Measurements from ENCODE around the gene HOXC12.

Gene HOXC12

DNA sequence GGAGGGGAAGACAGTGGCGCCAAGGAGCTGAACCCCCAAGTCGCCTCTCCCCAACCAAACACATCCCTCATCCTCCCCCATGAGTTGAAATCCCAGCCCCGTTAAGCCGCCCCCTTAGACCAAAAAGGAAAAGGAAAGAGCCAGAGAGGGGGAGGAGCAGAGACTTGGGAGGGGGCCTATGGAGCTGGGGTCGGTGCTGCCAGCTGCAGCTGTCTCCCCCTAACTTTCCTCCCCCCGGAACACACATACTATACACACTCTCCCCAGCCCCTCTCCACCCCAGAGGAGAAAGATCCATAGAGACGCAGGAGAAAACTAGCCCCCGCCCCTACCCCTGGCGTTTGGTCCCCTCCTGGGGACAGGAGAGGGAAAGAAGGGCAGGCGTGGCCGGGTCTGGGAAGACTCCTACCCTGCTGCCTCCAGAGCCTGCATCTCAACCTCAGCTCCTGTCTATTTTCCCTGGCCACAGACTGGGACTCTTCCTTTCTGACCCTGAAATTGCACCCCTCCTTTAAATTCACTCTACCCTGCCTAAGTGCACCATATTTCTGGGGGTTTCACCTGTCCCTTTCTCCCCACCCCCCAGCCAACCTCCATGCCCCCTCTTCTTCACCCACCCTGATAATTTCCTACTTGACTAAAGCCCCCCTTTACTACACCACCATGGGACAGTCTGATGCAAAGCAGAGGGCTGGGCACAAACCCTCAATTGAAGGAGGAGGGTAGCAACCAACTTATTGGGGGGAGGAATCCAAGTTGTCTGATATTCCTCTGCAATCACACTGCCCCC is 43.6 kb downstream of the HOXC12 start (continued):
- TF ChIP-seq RBAK (tag by site-specific recombination; IDR thresholded peaks at IDR 0.05), result no peak
- TF ChIP-seq, protein P1, sequence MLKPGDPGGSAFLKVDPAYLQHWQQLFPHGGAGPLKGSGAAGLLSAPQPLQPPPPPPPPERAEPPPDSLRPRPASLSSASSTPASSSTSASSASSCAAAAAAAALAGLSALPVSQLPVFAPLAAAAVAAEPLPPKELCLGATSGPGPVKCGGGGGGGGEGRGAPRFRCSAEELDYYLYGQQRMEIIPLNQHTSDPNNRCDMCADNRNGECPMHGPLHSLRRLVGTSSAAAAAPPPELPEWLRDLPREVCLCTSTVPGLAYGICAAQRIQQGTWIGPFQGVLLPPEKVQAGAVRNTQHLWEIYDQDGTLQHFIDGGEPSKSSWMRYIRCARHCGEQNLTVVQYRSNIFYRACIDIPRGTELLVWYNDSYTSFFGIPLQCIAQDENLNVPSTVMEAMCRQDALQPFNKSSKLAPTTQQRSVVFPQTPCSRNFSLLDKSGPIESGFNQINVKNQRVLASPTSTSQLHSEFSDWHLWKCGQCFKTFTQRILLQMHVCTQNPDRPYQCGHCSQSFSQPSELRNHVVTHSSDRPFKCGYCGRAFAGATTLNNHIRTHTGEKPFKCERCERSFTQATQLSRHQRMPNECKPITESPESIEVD (tag by site-specific recombination; IDR thresholded peaks at IDR 0.05), result no peak
- no peak for TF ChIP-seq YY2 (tag by site-specific recombination; IDR thresholded peaks at IDR 0.05)
- no peak for TF ChIP-seq ZNF843 (tag by site-specific recombination; IDR thresholded peaks at IDR 0.05)
- no peak for TF ChIP-seq ZNF311 (tag by site-specific recombination; IDR thresholded peaks at IDR 0.05; ENCODE audit: borderline replicate concordance)
- TF ChIP-seq ZNF114 (tag by site-specific recombination; IDR thresholded peaks at IDR 0.05), result no peak
- TF ChIP-seq ZNF510 (tag by site-specific recombination; IDR thresholded peaks at IDR 0.05; ENCODE audit: insufficient replicate concordance), result no peak
- TF ChIP-seq ZNF248 (tag by site-specific recombination; IDR thresholded peaks at IDR 0.05), result no peak
- no peak for TF ChIP-seq ZNF423 (tag by site-specific recombination; IDR thresholded peaks at IDR 0.05)
- TF ChIP-seq ZNF138 (tag by site-specific recombination; IDR thresholded peaks at IDR 0.05; ENCODE audit: borderline replicate concordance), result no peak
- no peak for TF ChIP-seq ZNF610 (tag by site-specific recombination; IDR thresholded peaks at IDR 0.05; ENCODE audit: borderline replicate concordance)
- no peak for TF ChIP-seq ZEB2 (tag by site-specific recombination; IDR thresholded peaks at IDR 0.05)
- TF ChIP-seq ZNF707 (tag by site-specific recombination; IDR thresholded peaks at IDR 0.05), result no peak
- peak; percentile 45; the same call in 1 of the 2 replicates for TF ChIP-seq ZNF366 (tag by site-specific recombination; conservative IDR thresholded peaks at IDR 0.05)
- peak; percentile 77 for TF ChIP-seq ZFP3 (tag by site-specific recombination; IDR thresholded peaks at IDR 0.05; ENCODE audit: low read depth)
- TF ChIP-seq, protein P2, sequence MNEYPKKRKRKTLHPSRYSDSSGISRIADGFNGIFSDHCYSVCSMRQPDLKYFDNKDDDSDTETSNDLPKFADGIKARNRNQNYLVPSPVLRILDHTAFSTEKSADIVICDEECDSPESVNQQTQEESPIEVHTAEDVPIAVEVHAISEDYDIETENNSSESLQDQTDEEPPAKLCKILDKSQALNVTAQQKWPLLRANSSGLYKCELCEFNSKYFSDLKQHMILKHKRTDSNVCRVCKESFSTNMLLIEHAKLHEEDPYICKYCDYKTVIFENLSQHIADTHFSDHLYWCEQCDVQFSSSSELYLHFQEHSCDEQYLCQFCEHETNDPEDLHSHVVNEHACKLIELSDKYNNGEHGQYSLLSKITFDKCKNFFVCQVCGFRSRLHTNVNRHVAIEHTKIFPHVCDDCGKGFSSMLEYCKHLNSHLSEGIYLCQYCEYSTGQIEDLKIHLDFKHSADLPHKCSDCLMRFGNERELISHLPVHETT (tag by site-specific recombination; IDR thresholded peaks at IDR 0.05), result no peak
- TF ChIP-seq, protein P3, sequence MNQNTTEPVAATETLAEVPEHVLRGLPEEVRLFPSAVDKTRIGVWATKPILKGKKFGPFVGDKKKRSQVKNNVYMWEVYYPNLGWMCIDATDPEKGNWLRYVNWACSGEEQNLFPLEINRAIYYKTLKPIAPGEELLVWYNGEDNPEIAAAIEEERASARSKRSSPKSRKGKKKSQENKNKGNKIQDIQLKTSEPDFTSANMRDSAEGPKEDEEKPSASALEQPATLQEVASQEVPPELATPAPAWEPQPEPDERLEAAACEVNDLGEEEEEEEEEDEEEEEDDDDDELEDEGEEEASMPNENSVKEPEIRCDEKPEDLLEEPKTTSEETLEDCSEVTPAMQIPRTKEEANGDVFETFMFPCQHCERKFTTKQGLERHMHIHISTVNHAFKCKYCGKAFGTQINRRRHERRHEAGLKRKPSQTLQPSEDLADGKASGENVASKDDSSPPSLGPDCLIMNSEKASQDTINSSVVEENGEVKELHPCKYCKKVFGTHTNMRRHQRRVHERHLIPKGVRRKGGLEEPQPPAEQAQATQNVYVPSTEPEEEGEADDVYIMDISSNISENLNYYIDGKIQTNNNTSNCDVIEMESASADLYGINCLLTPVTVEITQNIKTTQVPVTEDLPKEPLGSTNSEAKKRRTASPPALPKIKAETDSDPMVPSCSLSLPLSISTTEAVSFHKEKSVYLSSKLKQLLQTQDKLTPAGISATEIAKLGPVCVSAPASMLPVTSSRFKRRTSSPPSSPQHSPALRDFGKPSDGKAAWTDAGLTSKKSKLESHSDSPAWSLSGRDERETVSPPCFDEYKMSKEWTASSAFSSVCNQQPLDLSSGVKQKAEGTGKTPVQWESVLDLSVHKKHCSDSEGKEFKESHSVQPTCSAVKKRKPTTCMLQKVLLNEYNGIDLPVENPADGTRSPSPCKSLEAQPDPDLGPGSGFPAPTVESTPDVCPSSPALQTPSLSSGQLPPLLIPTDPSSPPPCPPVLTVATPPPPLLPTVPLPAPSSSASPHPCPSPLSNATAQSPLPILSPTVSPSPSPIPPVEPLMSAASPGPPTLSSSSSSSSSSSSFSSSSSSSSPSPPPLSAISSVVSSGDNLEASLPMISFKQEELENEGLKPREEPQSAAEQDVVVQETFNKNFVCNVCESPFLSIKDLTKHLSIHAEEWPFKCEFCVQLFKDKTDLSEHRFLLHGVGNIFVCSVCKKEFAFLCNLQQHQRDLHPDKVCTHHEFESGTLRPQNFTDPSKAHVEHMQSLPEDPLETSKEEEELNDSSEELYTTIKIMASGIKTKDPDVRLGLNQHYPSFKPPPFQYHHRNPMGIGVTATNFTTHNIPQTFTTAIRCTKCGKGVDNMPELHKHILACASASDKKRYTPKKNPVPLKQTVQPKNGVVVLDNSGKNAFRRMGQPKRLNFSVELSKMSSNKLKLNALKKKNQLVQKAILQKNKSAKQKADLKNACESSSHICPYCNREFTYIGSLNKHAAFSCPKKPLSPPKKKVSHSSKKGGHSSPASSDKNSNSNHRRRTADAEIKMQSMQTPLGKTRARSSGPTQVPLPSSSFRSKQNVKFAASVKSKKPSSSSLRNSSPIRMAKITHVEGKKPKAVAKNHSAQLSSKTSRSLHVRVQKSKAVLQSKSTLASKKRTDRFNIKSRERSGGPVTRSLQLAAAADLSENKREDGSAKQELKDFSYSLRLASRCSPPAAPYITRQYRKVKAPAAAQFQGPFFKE (tag by site-specific recombination; IDR thresholded peaks at IDR 0.05; ENCODE audit: borderline replicate concordance), result no peak
- no peak for TF ChIP-seq ZNF747 (tag by site-specific recombination; IDR thresholded peaks at IDR 0.05)
- TF ChIP-seq ZNF324 (tag by site-specific recombination; IDR thresholded peaks at IDR 0.05), result no peak
- TF ChIP-seq SP3 (tag by site-specific recombination; IDR thresholded peaks at IDR 0.05), result peak; percentile 61
- no peak for TF ChIP-seq GFI1B (tag by site-specific recombination; IDR thresholded peaks at IDR 0.05)
- TF ChIP-seq ZBTB10 (tag by site-specific recombination; IDR thresholded peaks at IDR 0.05), result 0 out of 2 replicates have a peak, but pooled peaks have one; percentile 22
- TF ChIP-seq ZNF837 (tag by site-specific recombination; IDR thresholded peaks at IDR 0.05), result no peak
- no peak for TF ChIP-seq ZNF302 (tag by site-specific recombination; IDR thresholded peaks at IDR 0.05; ENCODE audit: low read depth)
- no peak for TF ChIP-seq HOXD13 (CRISPR knock-in tag; IDR thresholded peaks at IDR 0.05; ENCODE audit: borderline replicate concordance)
- no peak for TF ChIP-seq ZNF473 (tag by site-specific recombination; IDR thresholded peaks at IDR 0.05)
- TF ChIP-seq ZBTB48 (tag by site-specific recombination; IDR thresholded peaks at IDR 0.05), result peak; percentile 45; the same call in 1 of the 2 replicates
- TF ChIP-seq ZNF350 (tag by site-specific recombination; IDR thresholded peaks at IDR 0.05), result no peak
- no peak for TF ChIP-seq EGR2 (tag by site-specific recombination; IDR thresholded peaks at IDR 0.05; ENCODE audit: low read depth)

Measured in HEK293 (cell line).